AG10803 (cell line): ENCODE measurements around the gene TTC28.

Source experiments
- DNase-seq: peaks from one replicate; pipeline ENCODE4 v3.0.0; 2010; ENCODE audit warnings: low read depth
- H3K4me3 ChIP-seq: 2 replicates; pipeline ENCODE4 v1.5.1; 2011; ENCODE audit warnings: mild to moderate bottlenecking, low read length, control low read depth
- TF ChIP-seq, protein P1 (sequence below): conservative IDR thresholded peaks from 2 replicates; pipeline ENCODE4 v1.5.1; 2011; ENCODE audit warnings: mild to moderate bottlenecking, low read length, control low read depth, inconsistent platforms

The TTC28 gene

DNA sequence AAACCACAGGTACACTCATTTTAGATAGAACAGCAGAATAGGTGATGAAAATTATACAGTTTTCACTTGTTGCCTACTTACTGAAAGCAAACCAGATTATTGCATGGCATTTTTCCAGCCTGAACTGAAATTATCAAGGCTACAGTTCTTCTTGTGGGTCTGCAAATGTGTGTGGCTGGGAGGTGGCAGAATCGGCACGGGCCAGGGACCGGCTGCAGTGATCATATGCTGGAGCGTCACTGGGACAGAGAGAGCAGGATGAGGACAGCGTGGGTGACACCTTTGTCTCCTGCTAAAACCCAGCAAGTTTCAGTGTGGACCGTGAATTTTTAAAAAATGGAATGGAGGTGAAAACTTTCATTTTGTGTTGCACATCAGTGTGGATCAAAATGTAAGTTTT is 701.3 kb downstream of the TTC28 start:
- no peak for DNase-seq
- no peak overlapping the region for H3K4me3 ChIP-seq
- TF ChIP-seq, protein P1, sequence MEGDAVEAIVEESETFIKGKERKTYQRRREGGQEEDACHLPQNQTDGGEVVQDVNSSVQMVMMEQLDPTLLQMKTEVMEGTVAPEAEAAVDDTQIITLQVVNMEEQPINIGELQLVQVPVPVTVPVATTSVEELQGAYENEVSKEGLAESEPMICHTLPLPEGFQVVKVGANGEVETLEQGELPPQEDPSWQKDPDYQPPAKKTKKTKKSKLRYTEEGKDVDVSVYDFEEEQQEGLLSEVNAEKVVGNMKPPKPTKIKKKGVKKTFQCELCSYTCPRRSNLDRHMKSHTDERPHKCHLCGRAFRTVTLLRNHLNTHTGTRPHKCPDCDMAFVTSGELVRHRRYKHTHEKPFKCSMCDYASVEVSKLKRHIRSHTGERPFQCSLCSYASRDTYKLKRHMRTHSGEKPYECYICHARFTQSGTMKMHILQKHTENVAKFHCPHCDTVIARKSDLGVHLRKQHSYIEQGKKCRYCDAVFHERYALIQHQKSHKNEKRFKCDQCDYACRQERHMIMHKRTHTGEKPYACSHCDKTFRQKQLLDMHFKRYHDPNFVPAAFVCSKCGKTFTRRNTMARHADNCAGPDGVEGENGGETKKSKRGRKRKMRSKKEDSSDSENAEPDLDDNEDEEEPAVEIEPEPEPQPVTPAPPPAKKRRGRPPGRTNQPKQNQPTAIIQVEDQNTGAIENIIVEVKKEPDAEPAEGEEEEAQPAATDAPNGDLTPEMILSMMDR: no peak

- no peak overlapping the region for H3K4me3 ChIP-seq
- TF ChIP-seq, protein P1: no peak
- no peak for DNase-seq
These were observed 703.1 kb downstream of the TTC28 start for GRCh38 chr22:27976586-27976985.

- TF ChIP-seq, protein P1: no peak
- DNase-seq: no peak
- no peak overlapping the region for H3K4me3 ChIP-seq
These were observed 704.1 kb downstream of the TTC28 start for GRCh38 chr22:27975381-27976013.

- TF ChIP-seq, protein P1: no peak
- no peak for DNase-seq
- H3K4me3 ChIP-seq: no peak overlapping the region
These were observed 705.8 kb downstream of the TTC28 start for GRCh38 chr22:27973846-27974245.

GRCh38 chr22:27972732-27973698 is 706.6 kb downstream of the TTC28 start:
- no peak for DNase-seq
- TF ChIP-seq, protein P1: no peak
- H3K4me3 ChIP-seq: no peak overlapping the region

DNA sequence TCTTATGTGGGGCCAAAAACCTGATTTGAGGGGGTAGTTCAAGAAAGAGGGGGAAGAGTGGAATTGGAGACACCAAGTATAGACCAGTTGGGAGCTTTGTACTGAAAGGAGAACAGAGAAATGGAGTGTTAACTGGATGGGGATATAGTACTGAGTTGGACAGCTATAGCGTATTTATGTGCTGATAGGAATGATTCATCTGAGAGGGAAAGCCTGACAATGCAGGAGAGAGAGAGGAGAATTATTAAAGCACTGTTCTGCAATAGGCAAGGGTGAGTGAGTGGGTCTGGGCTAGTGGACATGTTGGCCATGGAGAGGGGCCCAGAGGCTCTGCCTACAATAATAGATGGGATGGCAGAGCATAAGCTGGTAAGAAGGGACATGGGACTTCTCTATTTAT is 707.7 kb downstream of the TTC28 start:
- TF ChIP-seq, protein P1: no peak
- H3K4me3 ChIP-seq: no peak overlapping the region
- no peak for DNase-seq
